ENCODE results near the gene TELO2.

The TELO2 gene

DNA sequence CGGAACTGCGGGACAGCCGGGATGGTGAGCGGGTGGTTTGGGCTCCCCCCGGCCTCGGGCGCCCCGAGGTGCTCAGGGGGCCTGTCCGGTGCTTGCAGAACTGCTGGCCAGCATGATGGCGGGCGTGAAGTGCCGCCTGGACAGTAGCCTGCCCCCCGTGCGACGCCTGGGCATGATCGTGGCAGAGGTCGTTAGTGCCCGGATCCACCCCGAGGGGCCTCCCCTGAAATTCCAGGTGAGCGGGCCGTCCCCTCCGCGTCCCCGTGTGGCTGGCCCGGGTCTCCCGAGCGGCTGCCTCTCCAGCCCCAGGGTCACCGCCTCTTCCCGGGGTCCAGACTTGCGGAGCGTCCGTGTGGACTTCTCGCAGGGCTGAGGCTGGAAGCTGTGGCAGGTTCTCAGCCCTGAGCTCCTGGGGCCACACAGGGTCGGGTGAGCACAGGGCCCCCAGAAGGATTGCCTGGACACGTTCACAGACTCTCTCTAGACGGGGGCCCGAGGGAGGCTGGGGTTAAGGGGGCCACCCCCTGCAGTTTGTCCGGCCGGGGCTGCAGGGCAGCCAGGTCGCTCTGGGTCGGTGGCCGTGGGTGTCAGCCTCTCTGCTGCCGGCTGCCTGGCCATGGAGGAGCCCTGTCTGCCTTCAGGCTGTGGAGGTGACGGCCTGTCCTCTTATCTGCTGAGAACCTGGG lies 7.4 kb downstream of the TELO2 start:
- DNase-seq: no peak

DNA sequence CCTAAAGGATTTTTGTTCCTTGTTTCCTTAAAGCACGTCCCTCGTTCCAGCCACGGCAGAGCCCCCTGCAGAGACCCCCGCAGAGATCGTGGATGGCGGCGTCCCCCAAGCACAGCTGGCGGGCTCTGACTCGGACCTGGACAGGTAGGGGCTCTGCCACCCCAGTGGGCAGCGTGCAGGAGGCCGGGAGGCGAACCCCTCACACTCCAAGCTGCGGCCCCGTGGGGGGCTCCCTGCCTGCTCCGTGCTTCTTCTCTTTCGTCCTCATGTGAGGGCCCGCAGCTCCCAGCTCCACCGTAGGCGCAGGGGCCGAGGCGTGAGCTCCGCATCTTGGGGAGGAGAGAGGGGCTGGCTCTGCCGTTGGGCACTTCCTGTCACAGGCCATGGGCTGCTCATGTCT lies 8.5 kb downstream of the TELO2 start:
- DNase-seq: no peak

DNA sequence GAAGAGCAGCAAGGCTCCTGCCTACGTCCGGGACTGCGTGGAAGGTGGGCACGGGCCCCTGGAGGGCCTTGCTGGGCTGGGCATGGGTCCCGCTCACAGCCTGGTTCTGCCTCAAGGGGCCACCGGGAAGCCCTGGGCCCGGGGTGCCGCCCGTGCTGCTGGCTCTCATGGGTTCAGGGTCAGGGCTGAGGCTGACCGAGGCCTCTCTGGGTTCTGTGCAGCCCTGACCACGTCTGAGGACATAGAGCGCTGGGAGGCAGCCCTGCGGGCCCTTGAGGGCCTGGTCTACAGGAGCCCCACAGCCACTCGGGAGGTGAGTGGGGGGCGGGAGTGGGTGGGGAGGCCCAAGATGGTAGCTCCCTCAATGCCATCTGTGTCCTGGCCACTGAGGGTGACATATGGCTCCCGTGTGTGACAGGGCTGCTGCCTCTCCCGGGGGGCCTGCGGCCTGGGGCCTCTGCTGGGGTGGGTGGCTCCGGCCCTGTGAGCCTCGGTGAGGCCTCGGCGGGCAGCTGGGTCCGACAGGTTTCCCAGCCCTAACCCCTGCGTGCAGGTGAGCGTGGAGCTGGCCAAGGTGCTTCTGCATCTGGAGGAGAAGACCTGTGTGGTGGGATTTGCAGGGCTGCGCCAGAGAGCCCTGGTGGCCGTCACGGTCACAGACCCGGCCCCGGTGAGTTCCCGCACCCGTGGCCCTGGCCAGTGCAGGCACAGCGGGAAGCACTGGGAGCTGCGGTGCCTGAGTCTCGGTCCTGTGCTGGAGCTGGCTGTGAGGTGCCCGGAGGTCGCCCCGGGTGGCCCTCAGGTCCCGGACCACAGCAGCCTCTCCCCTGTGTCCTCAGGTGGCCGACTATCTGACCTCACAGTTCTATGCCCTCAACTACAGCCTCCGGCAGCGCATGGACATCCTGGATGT lies 9.2 kb downstream of the TELO2 start:
- DNase-seq: no peak

DNA sequence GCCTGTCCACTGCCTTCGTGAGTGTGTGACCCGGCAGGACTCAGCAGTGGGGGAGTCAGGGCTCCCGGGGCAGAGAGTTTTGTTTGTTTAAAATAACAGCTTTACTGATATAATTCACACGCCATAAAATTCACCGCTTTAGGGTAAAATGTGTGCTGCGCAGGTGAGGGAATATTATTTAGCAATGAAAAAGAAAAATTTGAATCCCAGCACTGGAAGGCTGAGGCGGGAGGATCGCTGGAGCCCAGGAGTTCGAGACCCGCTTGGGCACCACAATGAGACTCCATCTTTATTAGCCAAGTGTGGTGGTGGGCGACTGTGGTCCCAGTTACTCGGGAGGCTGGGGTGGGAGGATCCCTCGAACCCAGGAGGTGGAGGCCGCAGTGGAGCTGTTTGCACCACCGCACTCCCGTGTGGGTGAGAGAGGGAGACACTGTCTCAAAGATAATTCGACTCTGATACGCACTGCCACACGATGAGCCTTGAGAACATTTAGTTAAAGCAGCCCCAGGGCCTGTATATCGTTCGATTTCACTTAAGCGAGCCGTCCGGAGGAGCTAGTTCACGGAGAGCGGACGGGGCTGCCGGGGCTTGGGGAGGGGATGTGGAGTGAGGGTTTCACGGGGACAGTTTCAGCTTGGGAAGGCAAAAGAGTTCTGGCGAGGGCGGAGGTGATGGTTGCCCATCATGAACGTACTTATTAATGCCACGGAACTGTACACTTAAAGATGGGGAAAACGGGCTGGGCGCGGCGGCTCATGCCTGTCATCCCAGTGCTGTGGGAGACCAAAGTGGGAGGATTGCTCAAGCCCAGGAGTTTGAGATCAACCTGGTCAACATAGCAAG lies 10.2 kb downstream of the TELO2 start:
- no peak for DNase-seq

DNA sequence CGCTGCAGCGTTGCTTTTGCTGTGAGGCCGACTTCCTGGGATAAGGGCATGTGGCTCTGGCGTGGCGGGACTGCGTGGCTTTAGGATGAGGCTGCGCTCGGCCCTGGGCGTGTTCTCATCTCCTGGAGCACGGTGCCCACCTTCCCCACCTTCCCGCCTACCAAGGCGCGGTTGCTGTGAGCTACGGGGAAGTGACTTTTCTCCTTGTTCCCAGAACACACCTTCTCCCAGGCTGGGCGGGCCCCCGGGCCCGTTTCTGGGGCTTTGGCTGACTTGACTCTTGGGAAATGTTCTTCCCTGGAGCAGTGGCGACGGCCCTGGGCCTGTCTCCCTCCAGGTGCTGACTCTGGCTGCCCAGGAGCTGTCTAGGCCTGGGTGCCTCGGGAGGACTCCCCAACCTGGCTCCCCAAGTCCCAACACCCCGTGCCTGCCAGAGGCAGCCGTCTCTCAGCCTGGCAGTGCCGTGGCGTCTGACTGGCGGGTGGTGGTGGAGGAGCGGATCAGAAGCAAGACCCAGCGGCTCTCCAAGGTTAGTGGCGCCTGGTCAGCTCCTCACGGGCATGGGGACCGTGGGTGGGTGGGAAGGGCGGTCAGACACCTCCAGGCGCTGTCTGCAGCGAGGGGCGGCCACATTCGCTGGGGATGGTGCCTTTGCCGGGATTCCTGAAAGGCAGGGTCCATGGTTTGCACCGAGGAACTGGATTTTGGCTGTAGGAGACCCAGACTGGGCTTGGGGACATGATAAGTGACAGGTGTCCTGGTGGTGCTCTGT lies 12.1 kb downstream of the TELO2 start:
- DNase-seq: no peak

DNA sequence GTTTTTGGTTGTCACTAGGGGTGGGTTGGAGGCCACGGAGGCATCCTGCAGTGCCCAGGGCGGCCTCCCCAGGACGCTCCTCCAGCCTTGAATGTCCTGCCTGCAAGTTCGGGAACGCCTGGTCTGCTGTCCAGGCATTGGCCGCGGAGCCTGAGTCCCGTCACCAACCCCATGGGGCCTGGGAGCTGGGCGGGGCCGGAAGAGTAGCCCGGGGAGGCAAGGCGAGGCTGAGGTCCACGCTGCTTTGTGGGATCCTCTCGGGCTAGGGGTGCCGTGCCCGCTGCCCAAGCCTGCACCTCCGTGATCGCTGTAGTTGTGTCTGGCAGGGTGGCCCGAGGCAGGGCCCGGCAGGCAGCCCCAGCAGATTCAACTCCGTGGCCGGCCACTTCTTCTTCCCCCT lies 12.8 kb downstream of the TELO2 start:
- DNase-seq: no peak

DNA sequence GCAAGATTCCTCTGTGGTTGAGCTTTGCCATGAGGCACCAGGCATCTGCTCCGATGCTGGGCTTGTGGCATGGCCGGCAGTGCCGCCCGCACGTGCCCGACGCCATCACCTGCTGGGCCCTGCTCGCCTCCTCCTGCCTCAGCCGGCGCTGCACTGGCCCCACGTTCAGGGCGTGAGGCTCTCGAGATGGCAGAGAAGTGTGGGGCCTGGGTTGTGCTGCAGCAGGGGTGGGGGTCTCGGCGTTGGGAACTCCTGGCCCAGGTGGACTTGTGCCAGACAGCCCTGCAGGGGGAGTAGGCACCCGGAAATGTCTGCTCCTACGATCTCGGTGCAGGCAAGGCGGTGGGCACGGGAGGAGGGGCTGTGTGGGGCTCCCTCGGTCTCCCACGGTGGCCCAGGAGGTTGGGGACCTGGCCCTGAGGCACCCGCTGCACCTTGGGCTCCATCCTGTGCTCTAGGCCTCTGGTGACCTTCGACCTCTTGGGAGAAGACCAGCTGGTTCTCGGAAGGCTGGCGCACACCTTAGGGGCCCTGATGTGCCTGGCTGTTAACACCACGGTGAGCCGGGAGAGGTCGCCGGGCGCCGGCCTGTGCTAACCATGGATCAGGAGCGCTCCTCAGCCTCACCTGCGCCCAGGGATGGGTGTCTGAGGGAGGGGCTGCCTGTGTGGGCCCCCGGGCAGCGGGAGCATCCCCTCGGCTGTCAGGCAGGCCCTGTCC lies 13.5 kb downstream of the TELO2 start:
- no peak for DNase-seq

DNA sequence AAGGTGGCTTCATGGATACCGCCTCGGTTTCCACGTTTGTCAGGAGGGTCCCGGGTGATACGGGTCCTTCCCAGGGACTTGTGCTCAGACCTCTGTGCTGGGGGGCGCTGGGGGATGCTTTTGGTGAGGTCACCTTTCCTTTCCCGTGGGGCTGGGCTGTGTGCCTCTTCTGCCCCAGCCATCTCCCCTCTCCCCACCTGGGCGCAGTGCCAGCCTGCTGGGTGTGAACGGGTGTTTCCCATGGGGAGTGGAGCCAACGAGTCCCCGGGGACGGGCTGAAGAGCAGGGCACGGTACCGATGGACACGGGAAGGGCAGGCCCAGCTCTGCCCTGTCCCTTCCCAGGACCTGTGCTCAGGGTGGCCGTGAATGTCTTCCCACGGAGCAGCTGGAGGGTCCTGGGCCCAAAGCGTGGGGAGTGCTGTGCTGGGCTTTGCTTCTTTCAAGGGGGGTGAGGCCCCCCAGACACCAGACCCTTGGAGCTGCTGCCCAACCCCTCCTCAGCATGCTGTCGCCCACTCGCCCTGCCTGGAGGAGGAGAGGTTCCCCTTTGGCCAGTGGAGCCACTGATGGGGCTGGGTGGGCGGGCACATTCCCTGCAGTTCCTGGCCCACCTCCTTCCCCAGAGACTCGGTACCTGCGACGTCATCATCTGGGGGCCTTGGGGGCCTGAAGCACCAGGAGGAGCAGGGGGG lies 15.5 kb downstream of the TELO2 start:
- DNase-seq: no peak

DNA sequence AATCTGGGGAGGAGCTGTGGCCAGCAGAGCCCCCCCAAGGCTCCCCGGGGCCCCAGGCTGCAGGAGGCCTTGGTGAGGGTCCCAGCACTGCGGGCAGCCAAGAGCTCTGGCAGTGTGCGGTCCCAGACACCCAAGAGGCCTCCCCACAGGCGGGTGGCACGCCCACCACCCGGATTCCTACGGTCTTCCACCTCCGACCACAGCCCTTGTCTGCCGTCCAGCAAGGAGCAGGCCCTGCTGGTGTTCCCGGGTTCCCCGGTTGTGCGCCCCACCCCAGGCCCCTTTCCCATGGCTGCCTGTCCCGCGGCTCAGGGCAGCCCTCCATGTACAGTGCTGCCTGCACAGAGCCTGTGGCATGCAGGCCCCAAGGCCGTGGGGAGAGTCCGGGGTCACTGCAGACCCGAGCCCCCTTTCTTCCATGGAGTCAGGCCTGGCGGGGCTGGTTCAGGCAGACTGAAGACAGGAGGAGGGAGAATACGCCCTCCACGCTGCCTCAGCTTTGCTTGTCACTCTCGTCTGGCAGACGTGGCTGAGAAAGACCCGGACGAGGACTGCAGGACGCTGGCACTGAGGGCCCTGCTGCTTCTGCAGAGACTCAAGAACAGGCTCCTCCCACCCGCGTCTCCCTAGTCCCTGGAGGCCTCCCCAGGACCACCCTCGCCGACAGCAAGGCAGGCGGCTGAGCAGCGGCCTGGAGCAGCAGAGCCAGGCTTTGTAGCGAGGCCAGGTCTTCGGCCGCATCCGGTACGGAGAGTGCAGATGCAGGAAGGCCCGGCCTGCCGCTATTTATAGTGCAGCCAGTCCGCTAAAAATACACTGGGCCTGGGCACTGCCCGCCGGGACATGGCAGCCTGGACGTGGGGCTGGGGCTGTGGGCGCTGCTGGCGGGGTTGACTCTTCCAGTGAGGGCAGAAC lies 16.4 kb downstream of the TELO2 start:
- no peak for DNase-seq

DNA sequence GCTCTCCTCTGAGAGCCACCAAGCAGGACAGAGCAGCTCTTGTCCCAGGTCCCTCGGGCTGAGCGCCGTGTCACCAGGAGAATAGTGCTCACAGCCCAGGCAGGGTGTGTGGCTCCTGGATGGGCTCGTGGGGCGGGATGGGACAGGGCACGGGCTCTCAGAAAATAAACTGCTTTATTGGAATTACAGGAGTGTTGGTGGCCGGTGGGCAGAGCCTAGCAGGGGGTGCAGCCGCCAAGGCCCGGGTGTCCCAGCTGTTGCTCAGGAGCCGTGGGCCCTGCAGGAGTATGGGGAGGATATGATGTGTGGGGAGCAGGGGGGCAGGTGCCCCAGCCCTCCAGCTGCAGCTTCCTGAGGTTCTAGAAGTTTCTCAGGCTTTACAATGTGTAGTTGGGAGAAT lies 17.1 kb downstream of the TELO2 start:
- DNase-seq: no peak

DNA sequence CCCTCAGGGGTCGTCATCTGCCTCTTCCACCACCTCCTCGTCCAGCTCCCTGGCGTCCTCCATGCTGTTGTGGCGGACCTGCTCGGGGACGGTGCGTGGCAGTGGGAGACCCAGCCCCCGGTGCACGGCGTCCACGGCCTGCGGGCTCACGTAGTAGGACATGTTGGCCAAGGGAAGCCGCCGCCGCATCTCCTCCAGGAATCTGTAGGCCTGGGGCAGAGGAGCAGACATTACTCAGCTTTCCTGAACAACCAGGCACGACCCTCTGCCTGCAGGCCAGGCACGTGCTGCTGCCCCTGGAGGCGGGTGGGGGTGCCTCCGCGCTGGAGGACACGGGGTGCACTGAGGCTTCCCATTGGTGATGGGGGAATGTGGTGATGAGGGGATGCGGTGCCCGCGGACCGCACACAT lies 17.8 kb downstream of the TELO2 start:
- no peak for DNase-seq

DNA sequence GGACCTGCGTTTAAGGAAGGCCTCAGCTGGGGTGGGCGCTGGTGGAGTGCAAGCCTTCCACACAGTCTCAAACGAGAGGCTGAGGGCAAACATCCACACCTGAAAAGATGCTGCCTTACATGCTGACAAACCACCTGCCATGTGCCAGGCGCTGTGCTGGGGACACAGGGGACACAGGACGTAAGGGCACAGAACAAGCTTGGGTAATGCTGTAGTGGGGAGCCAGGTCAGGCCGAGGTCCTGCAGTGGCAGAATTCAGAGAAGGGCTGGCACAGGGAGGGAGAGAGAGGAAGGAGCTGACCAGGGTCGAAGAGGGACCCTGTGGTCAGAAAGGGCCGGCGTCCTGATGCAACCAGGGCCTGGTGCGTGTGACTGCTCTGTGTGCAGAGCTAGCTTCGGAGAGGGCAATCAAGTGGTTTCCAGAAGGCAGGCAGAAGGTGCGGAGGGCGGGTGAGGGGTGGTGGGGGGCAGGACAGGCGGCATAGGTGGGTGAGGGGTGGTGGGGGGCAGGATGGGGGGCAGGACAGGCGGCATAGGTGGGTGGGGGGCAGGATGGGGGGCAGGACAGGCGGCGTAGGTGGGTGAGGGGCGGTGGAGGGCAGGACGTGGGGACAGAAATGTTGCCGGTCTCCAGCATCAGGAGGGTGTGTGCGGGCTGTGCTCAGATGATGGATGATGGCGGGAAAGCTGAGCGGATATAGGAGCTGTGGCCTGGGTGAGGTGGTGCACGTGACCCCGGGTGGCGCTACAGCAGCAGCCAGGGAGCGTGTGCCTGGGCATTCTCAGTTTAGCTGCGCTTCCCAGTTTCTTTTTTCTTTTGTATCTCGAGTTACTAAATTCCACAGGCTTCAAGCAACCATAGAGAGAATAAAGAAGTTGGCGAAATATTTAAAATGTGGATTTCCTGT lies 18.8 kb downstream of the TELO2 start:
- no peak for DNase-seq

DNA sequence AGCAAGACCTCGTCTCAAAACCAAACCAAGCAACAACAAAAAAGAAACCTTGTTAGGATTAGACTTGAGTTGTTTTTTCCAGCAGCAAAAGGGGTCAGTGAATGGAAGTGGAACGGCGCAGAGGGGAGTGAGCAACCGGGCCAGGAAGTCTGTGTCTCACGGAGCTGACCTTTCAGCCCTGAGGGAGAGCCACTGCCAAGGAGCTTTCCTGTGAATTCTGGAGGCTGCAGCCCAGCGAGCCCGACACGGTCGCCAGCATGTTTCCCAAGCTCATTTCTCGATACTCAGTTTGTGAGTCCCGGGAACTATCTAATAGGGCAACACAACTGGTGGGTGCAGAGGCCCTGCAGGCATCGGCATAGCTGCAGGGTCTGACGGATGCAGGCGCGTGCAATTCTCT lies 19.6 kb downstream of the TELO2 start:
- no peak for DNase-seq

DNA sequence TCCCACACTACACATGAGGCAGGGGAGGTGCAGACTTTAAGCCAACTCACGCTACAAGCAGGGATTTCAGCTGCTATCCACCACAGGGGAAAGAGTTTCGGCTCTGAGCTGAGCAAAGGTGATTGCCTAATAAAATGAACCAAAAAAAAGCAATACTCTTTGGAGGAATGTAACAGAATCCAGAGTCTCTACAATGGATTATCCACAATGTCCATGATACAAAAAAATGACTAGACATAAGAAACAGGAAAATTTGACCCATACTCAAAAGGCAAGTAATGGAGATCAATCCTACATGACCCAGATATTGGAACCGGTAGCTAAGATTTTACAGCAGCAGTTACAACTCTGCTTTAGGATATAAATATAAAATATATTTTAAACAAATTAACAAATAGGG lies 21.3 kb downstream of the TELO2 start:
- DNase-seq: no peak

DNA sequence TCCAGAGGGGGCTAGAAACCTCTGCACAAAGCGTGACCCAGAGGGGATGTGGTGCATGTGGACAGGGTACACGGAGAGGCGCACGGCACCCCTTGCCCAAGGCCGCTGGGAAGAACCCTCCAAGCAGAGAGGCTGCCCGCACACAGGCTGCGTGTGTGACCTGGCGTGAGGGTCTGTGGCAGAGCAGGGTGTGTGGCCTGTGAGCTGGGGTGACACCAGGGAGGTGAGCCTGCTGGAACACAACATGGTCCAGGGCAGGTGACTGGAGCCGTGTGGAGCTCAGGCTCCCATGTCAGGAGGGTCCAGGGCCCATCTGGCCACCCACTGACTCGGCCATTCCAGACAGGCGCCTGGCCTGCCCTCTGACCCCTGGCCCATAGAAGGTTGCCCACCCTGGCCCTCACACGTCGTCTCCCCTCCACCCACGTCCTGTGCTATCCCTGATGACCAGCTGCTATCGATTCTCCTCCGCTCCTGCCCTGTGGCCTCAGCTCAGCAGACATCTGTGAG lies 25.5 kb downstream of the TELO2 start:
- DNase-seq: no peak

DNA sequence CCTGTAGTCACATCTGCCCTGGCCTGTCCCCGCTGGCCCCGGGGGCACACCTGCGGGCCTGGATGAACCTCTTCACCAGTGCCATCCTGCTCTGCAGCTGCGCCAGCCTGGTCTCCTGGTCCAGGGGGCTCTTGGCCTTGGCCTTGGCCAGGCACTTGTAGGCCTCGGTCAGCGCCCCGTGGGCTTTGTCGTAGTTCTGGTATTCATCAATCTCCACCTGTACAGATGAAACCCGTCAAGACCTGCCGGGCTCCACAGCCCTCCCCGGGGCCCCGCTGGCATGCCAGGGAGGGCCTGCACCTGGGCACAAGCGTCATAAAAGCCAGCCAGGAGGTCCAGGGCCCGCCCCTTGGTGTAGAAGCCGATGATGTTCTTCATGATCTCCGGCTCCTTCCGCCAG lies 26.7 kb downstream of the TELO2 start:
- no peak for DNase-seq

DNA sequence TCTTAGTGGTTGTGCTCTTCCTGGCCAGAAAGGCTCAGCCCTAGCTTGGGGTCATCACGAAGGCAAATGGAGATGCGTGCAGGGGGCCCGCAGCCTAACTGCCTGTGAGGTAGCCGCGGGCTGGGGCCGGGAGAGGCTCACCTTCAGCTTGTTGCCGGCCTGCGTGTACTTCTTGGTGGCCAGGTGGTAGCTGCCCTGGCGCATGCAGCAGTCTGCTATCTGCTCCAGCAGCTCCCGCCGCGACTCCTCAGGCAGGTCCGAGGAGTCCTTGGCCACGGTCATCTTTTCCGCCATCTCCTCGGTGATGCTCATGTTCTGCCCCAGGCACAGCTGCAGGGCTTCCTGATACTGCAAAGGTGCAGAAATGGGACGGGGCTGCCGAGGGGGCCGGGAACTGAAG lies 27.3 kb downstream of the TELO2 start:
- no peak for DNase-seq

DNA sequence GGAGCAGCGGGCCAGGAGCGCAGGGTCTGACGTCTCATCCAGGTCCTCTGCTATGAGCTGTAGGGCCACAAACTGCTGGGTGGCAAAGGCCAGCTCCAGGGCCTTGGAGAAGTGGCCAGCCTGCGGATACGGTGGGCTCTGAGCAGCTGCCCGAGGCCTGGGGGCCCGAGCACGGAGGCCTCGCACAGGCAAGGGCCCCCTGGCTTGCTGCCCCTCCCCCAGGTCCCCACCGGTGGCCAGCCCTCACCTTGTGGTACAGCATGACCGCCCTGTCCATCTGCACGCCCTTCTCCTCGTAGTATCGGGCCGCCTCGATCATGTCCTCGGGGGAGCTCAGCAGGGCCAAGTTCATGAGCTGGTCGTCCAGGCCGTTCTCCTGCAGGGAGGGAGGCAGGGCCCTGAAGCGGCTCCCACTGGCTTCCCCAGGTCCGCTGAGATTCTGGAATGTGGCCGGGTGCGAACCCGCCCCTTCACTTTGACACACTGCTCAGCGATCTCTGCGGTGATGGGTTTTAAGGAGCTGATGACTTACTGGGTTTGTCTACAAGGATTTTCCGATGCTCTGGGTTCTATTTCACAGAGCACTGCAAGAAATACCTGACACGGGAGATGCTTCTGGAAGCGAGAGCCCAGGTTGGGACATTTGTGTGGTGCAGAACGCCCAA lies 30.6 kb downstream of the TELO2 start:
- no peak for DNase-seq

All from NCI-H526 treated with DMSO at 0.1 percent for 48 hours (cell line).